Neural cell (in vitro differentiated cells): ENCODE data around the gene CTF1. TPM values are rescaled to one million over a fixed set of nuclear protein-coding genes. Genes with fewer than 3 reads are reported as not detected.
A peak's percentile ranks its signal among the peaks of the same experiment; 100 is the strongest.

ENCODE experiments used
- H2AFZ ChIP-seq: fragments of 200-600, 300-800 bp; sonication (generic), shearing (Covaris generic); 2 replicates; pipeline ENCODE4 v1.6.0; 2014; ENCODE audit warnings: low read depth, mild to moderate bottlenecking, antibody characterized with exemption, low read length, moderate library complexity
- H3F3A ChIP-seq: fragments of 200-600 bp; shearing (Covaris generic); 2 replicates; pipeline ENCODE4 v1.6.1; 2016; ENCODE audit warnings: mild to moderate bottlenecking, moderate library complexity, mixed read lengths, antibody characterized with exemption, low read length; ENCODE audit not compliant: insufficient read depth, poor library complexity, severe bottlenecking
- H3K27ac ChIP-seq: fragments of 200-600, 300-800 bp; sonication (generic), shearing (Covaris generic); 2 replicates; pipeline ENCODE4 v1.5.1; 2014; ENCODE audit warnings: mild to moderate bottlenecking, low read length, moderate library complexity
- H3K27me3 ChIP-seq: fragments of 300-800, 200-600 bp; sonication (generic), shearing (Covaris generic); 2 replicates; pipeline ENCODE4 v1.6.0; 2014; ENCODE audit warnings: mild to moderate bottlenecking, low read depth, low read length, moderate library complexity; ENCODE audit not compliant: insufficient read depth
- H3K36me3 ChIP-seq: fragments of 300-800, 200-600 bp; sonication (generic), shearing (Covaris generic); 2 replicates; pipeline ENCODE4 v1.5.1; 2014; ENCODE audit warnings: mild to moderate bottlenecking, antibody characterized with exemption, low read length, moderate library complexity; ENCODE audit not compliant: insufficient read depth
- H3K4me2 ChIP-seq: fragments of 300-800, 200-600 bp; sonication (generic), shearing (Covaris generic); 2 replicates; pipeline ENCODE4 v1.6.0; 2014; ENCODE audit warnings: mild to moderate bottlenecking, low read length
- H3K4me3 ChIP-seq: fragments of 300-800, 200-600 bp; sonication (generic), shearing (Covaris generic); 2 replicates; pipeline ENCODE4 v1.5.1; 2014; ENCODE audit warnings: mild to moderate bottlenecking, low read length, moderate library complexity
- H3K79me2 ChIP-seq: fragments of 200-600 bp; shearing (Covaris generic); replicated peaks from 2 replicates; pipeline ENCODE4 v1.6.0; 2014; ENCODE audit warnings: mild to moderate bottlenecking, low read length, moderate library complexity; ENCODE audit not compliant: insufficient read depth
- H3K9ac ChIP-seq: fragments of 300-800, 200-600 bp; sonication (generic), shearing (Covaris generic); 2 replicates; pipeline ENCODE4 v1.6.1; 2016; ENCODE audit warnings: mild to moderate bottlenecking, low read length, mixed read lengths
- H3K9me2 ChIP-seq: fragments of 200-600 bp; shearing (Covaris generic); 2 replicates; pipeline ENCODE4 v1.6.1; 2016; ENCODE audit warnings: mild to moderate bottlenecking, low read length, mixed read lengths; ENCODE audit not compliant: insufficient read depth
- H3K9me3 ChIP-seq: fragments of 200-600, 300-800 bp; sonication (generic), shearing (Covaris generic); 2 replicates; pipeline ENCODE4 v1.6.1; 2016; ENCODE audit warnings: mild to moderate bottlenecking, mixed run types, low read length, moderate library complexity, mixed read lengths
- H4K20me1 ChIP-seq: fragments of 200-600 bp; shearing (Covaris generic); 2 replicates; pipeline ENCODE4 v1.6.1; 2016; ENCODE audit warnings: mild to moderate bottlenecking, mixed run types; ENCODE audit not compliant: insufficient read depth
- EP300 ChIP-seq: fragments of 450-650 bp; conservative IDR thresholded peaks from 2 replicates; pipeline ENCODE4 v1.6.1; 2014; ENCODE audit warnings: antibody characterized with exemption, mild to moderate bottlenecking, moderate library complexity; ENCODE audit not compliant: poor library complexity, severe bottlenecking
- EZH2 ChIP-seq: fragments of 200-600, 300-800 bp; shearing (Covaris generic), sonication (generic); IDR thresholded peaks from 2 replicates; pipeline ENCODE4 v1.6.1; 2014; ENCODE audit warnings: antibody characterized with exemption, low read length, borderline replicate concordance, mild to moderate bottlenecking; ENCODE audit not compliant: insufficient read depth, poor library complexity, severe bottlenecking
- MXI1 ChIP-seq: fragments of 450-650 bp; conservative IDR thresholded peaks from 2 replicates; pipeline ENCODE4 v1.6.1; 2014; ENCODE audit warnings: antibody characterized with exemption, mild to moderate bottlenecking; ENCODE audit not compliant: poor library complexity, severe bottlenecking
- POLR2AphosphoS5 ChIP-seq: IDR thresholded peaks from 2 replicates; pipeline ENCODE4 v1.6.1; 2012
- RAD21 ChIP-seq: fragments of 450-650 bp; conservative IDR thresholded peaks from 2 replicates; pipeline ENCODE4 v1.6.1; 2014; ENCODE audit warnings: antibody characterized with exemption, mild to moderate bottlenecking, moderate library complexity
- SMC3 ChIP-seq: fragments of 450-650 bp; conservative IDR thresholded peaks from 2 replicates; pipeline ENCODE4 v1.6.1; 2014; ENCODE audit warnings: antibody characterized with exemption, mild to moderate bottlenecking, moderate library complexity; ENCODE audit not compliant: poor library complexity
- TAF1 ChIP-seq: IDR thresholded peaks from 2 replicates; pipeline ENCODE4 v1.6.1; 2012; ENCODE audit warnings: low read depth
- polyA plus RNA-seq: library from polyadenylated mRNA; depleted of rRNA; stranded (reverse); fragments of >200 nt; gene quantifications from 2 replicates; pipeline ENCODE4 v1.2.3, GENCODE V29; 2014
- TF ChIP-seq, protein P1 (sequence below): IDR thresholded peaks from 2 replicates; pipeline ENCODE4 v1.6.1; 2012; ENCODE audit warnings: borderline replicate concordance
- TF ChIP-seq, protein P2 (sequence below): fragments of 450-650 bp; IDR thresholded peaks from 2 replicates; pipeline ENCODE4 v1.5.1; 2014; ENCODE audit warnings: antibody characterized with exemption, mild to moderate bottlenecking, moderate library complexity; ENCODE audit not compliant: poor library complexity, severe bottlenecking

Gene CTF1
- polyA plus RNA-seq, 1 donor from 2014 or later, result not detected

DNA sequence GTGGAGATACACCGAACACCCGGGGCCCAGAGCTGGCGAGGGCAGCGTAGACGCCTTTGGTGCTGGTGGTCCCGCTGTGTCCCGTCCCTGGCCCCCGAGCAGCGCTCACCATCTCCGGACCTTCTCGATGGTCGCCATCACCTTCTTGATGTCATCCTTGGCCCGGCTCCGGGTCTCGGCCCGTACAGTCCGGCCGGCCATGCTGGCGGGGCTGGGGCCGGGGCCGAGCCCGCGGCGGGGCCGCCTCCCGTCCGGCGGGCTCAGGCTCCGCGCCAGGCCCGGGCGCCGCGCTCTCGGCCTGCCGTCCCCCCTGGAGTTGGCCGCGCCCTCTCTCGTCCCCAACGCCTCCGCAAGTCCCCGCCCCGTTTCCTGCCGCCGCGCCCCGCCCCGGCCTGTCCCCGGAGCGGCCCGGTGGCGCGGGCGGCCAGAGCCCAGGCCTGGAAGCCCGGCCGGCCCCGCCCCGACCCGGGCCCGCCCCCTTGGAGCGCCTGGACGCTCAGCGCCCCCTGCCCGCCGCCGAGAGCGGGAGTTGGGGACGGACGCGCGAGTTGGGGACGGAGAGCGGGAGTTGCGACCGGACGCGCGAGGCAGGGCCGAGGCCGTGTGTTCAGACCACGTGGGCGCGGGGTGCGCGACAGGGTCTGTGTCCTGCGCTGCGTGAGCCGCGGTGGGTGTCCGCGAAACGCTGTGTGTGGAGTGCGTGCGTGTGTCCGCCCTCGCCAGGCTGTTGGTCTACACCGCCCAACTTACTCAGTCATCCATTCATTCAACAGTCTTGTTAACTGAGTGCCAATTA, 2.5 kb upstream of the CTF1 start, which contains the start of gene BCL7C:
Gene BCL7C (minus strand): TSS at position 334 of the 796 bp plus-strand sequence. CDS start 133 bp downstream, at position 201.
- Histone ChIP-seq H3K9me2 (no peaks in the 10 kb centered on the region), H3K79me2 (peaks cover 4% of the 10 kb centered on the region), H4K20me1 (no peaks in the 10 kb centered on the region), H3F3A (peaks cover 5% of the 10 kb centered on the region), H3K4me2 (peak within 1 kb of the TSS; percentile 91), H3K36me3 (peaks cover 2% of the 10 kb centered on the region), H3K27me3 (no peaks in the 10 kb centered on the region), H3K4me3 (peak within 1 kb of the TSS; percentile 88), H3K9me3 (no peaks in the 10 kb centered on the region), H3K9ac (peak within 1 kb of the TSS; percentile 81), H2AFZ (peak within 1 kb of the TSS; percentile 14), H3K27ac (no peak within 1 kb of the TSS)
- TF ChIP-seq, protein P1, sequence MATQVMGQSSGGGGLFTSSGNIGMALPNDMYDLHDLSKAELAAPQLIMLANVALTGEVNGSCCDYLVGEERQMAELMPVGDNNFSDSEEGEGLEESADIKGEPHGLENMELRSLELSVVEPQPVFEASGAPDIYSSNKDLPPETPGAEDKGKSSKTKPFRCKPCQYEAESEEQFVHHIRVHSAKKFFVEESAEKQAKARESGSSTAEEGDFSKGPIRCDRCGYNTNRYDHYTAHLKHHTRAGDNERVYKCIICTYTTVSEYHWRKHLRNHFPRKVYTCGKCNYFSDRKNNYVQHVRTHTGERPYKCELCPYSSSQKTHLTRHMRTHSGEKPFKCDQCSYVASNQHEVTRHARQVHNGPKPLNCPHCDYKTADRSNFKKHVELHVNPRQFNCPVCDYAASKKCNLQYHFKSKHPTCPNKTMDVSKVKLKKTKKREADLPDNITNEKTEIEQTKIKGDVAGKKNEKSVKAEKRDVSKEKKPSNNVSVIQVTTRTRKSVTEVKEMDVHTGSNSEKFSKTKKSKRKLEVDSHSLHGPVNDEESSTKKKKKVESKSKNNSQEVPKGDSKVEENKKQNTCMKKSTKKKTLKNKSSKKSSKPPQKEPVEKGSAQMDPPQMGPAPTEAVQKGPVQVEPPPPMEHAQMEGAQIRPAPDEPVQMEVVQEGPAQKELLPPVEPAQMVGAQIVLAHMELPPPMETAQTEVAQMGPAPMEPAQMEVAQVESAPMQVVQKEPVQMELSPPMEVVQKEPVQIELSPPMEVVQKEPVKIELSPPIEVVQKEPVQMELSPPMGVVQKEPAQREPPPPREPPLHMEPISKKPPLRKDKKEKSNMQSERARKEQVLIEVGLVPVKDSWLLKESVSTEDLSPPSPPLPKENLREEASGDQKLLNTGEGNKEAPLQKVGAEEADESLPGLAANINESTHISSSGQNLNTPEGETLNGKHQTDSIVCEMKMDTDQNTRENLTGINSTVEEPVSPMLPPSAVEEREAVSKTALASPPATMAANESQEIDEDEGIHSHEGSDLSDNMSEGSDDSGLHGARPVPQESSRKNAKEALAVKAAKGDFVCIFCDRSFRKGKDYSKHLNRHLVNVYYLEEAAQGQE, result no peak
- TF ChIP-seq TAF1 (no peak), SMC3 (peak; percentile 45), MXI1 (peak; percentile 80), POLR2AphosphoS5 (no peak), RAD21 (peak; percentile 26), EP300 (no peak), EZH2 (no peak)
- TF ChIP-seq, protein P2, sequence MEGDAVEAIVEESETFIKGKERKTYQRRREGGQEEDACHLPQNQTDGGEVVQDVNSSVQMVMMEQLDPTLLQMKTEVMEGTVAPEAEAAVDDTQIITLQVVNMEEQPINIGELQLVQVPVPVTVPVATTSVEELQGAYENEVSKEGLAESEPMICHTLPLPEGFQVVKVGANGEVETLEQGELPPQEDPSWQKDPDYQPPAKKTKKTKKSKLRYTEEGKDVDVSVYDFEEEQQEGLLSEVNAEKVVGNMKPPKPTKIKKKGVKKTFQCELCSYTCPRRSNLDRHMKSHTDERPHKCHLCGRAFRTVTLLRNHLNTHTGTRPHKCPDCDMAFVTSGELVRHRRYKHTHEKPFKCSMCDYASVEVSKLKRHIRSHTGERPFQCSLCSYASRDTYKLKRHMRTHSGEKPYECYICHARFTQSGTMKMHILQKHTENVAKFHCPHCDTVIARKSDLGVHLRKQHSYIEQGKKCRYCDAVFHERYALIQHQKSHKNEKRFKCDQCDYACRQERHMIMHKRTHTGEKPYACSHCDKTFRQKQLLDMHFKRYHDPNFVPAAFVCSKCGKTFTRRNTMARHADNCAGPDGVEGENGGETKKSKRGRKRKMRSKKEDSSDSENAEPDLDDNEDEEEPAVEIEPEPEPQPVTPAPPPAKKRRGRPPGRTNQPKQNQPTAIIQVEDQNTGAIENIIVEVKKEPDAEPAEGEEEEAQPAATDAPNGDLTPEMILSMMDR, result peak; percentile 65

DNA sequence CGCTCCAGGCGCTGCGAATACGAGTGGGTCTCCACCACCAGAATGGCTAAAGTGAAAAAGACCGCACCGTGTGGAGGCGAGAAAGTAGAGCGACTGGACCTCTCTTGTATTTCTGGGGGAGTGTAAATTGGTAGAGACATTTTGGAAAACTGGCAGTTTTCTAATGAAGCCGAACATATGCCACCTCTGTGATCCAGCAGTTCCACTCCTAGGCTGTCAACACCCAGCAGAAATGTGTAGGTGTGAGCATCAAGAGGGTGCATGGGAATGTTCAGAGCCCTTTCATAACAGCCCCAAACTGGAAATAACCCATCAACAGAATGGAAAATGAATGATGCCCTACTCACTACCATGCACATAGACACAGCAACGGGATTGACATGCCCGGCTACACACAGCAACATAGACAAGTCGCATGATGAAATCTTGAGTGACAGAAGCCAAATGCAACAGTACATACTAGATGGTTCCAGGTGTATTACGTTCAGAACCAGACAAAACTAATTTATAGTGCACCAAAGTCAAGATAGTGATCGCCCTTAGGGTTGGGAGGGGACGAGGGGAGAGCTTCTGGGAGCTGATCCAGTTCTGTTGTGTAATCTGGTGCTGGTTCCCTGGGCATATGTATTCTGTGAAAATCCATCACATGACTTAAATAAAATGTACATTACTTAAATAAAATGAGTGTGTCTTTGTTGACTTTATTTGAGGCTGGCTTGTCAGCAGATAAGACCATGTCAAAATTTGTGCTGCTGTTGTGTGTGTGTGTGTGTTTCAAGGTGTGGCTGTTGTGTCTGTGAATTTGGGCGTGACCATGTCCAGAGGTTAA, 1.7 kb upstream of the CTF1 start:
- no peak overlapping the region for H3K27ac ChIP-seq
- no peak overlapping the region for H2AFZ ChIP-seq
- no peaks in the 10 kb centered on the region for H3K9me3 ChIP-seq
- H3K79me2 ChIP-seq, result peaks cover 4% of the 10 kb centered on the region
- H3K27me3 ChIP-seq, result no peaks in the 10 kb centered on the region
- no peak overlapping the region for H3K4me2 ChIP-seq
- peak overlapping the region; percentile 81 for H3K9ac ChIP-seq
- peaks cover 5% of the 10 kb centered on the region for H3F3A ChIP-seq
- no peaks in the 10 kb centered on the region for H3K36me3 ChIP-seq
- H3K9me2 ChIP-seq, result no peaks in the 10 kb centered on the region
- peak overlapping the region; percentile 68 for H3K4me3 ChIP-seq
- no peaks in the 10 kb centered on the region for H4K20me1 ChIP-seq
- TF ChIP-seq, protein P1, result no peak
- TF ChIP-seq, protein P2, result no peak
- TF ChIP-seq MXI1, result no peak
- TF ChIP-seq SMC3, result no peak
- TF ChIP-seq TAF1, result no peak
- no peak for TF ChIP-seq EZH2
- no peak for TF ChIP-seq RAD21
- TF ChIP-seq POLR2AphosphoS5, result no peak
- TF ChIP-seq EP300, result no peak
